UCSD-AML1 (cell line): Measurements from ENCODE around the gene TRIM41.
"Not testable (repeated sequence)": the region's sequence is repeated elsewhere in the genome, so short reads cannot be mapped to it uniquely, and the experiment has no call there.

Experiments
- DNase-seq: peaks from one replicate; lab custom pipeline; 2025; ENCODE audit not compliant: unreplicated experiment; lab: John Stamatoyannopoulos, UW

Gene TRIM41

GRCh38 chr5:181210148-181210547 lies 12.9 kb upstream of the TRIM41 start:
- DNase-seq, result not testable (repeated sequence)

GRCh38 chr5:181210698-181211097 lies 12.4 kb upstream of the TRIM41 start:
- not testable (repeated sequence) for DNase-seq

- no peak for DNase-seq
These were observed 11.9 kb upstream of the TRIM41 start for GRCh38 chr5:181211208-181211607.

GRCh38 chr5:181212080-181212479 lies 11.0 kb upstream of the TRIM41 start:
- DNase-seq, result no peak

GRCh38 chr5:181212934-181213333 lies 10.1 kb upstream of the TRIM41 start:
- DNase-seq, result no peak

GRCh38 chr5:181214249-181214648 lies 8.8 kb upstream of the TRIM41 start:
- not testable (repeated sequence) for DNase-seq

- DNase-seq, result no peak
These were observed 6.8 kb upstream of the TRIM41 start for GRCh38 chr5:181215997-181216989.

GRCh38 chr5:181217111-181217802 lies 5.8 kb upstream of the TRIM41 start:
- no peak for DNase-seq

- no peak for DNase-seq
These were observed 5.3 kb upstream of the TRIM41 start for GRCh38 chr5:181217803-181218062.

GRCh38 chr5:181218795-181219124 lies 4.3 kb upstream of the TRIM41 start:
- no peak for DNase-seq

- no peak for DNase-seq
These were observed 3.6 kb upstream of the TRIM41 start for GRCh38 chr5:181219262-181220177.

- DNase-seq, result no peak
These were observed 2.9 kb upstream of the TRIM41 start for GRCh38 chr5:181220178-181220515.

- no peak for DNase-seq
These were observed 1.8 kb upstream of the TRIM41 start for GRCh38 chr5:181221105-181221791.

GRCh38 chr5:181221792-181222629 lies 1.1 kb upstream of the TRIM41 start:
- DNase-seq, result no peak

GRCh38 chr5:181222630-181223057 lies 437 bp upstream of the TRIM41 start:
- DNase-seq, result no peak

- no peak for DNase-seq
These were observed 778 bp downstream of the TRIM41 start for GRCh38 chr5:181223729-181224389.

- DNase-seq, result no peak
These were observed 1.5 kb downstream of the TRIM41 start for GRCh38 chr5:181224390-181225229.

- no peak for DNase-seq
These were observed 6.9 kb downstream of the TRIM41 start for GRCh38 chr5:181229996-181230395.

- DNase-seq, result no peak
These were observed 7.5 kb downstream of the TRIM41 start for GRCh38 chr5:181230551-181230950.
